Kidney tubule cell (primary cell): ENCODE data around the gene SEMA7A.
"Not testable (repeated sequence)": the region's sequence is repeated elsewhere in the genome, so short reads cannot be mapped to it uniquely, and the experiment has no call there.

Experiments used
- DNase-seq: peaks from one replicate; pipeline ENCODE4 v3.0.0-alpha.2; 2018; ENCODE audit warnings: low spot score

Gene SEMA7A

GRCh38 chr15:74399511-74400312 lies 34.0 kb downstream of the SEMA7A start:
- peak; percentile 88 for DNase-seq

- DNase-seq, result no peak
Observed at GRCh38 chr15:74399100-74399499, 34.7 kb downstream of the SEMA7A start.

- DNase-seq, result no peak
Observed at GRCh38 chr15:74398183-74398582, 35.6 kb downstream of the SEMA7A start.

GRCh38 chr15:74397239-74398068 lies 36.3 kb downstream of the SEMA7A start:
- peak; percentile 75 for DNase-seq

- peak; percentile 100 for DNase-seq
Observed at GRCh38 chr15:74396445-74397238, 37.1 kb downstream of the SEMA7A start.

- peak; percentile 37 for DNase-seq
Observed at GRCh38 chr15:74396146-74396438, 37.7 kb downstream of the SEMA7A start.

GRCh38 chr15:74395319-74396145 lies 38.2 kb downstream of the SEMA7A start:
- DNase-seq, result no peak

- DNase-seq, result no peak
Observed at GRCh38 chr15:74394090-74394846, 39.5 kb downstream of the SEMA7A start.

GRCh38 chr15:74393423-74393822 lies 40.3 kb downstream of the SEMA7A start:
- no peak for DNase-seq

GRCh38 chr15:74392902-74393301 lies 40.9 kb downstream of the SEMA7A start:
- no peak for DNase-seq

GRCh38 chr15:74392451-74392830 lies 41.3 kb downstream of the SEMA7A start:
- no peak for DNase-seq

- no peak for DNase-seq
Observed at GRCh38 chr15:74391582-74392450, 41.9 kb downstream of the SEMA7A start.

- no peak for DNase-seq
Observed at GRCh38 chr15:74390647-74391288, 43.0 kb downstream of the SEMA7A start.

GRCh38 chr15:74390049-74390646 lies 43.6 kb downstream of the SEMA7A start:
- DNase-seq, result not testable (repeated sequence)

GRCh38 chr15:74389241-74390048 lies 44.3 kb downstream of the SEMA7A start:
- DNase-seq, result no peak

GRCh38 chr15:74388363-74388951 lies 45.3 kb downstream of the SEMA7A start:
- no peak for DNase-seq

- peak; percentile 65 for DNase-seq
Observed at GRCh38 chr15:74387621-74388362, 46.0 kb downstream of the SEMA7A start.
